Measurements from ENCODE around the gene FAM240A. TPM values are rescaled to one million over a fixed set of nuclear protein-coding genes. Genes with fewer than 3 reads are reported as not detected.

The FAM240A gene
- total RNA-seq, 1 donor: not detected

DNA sequence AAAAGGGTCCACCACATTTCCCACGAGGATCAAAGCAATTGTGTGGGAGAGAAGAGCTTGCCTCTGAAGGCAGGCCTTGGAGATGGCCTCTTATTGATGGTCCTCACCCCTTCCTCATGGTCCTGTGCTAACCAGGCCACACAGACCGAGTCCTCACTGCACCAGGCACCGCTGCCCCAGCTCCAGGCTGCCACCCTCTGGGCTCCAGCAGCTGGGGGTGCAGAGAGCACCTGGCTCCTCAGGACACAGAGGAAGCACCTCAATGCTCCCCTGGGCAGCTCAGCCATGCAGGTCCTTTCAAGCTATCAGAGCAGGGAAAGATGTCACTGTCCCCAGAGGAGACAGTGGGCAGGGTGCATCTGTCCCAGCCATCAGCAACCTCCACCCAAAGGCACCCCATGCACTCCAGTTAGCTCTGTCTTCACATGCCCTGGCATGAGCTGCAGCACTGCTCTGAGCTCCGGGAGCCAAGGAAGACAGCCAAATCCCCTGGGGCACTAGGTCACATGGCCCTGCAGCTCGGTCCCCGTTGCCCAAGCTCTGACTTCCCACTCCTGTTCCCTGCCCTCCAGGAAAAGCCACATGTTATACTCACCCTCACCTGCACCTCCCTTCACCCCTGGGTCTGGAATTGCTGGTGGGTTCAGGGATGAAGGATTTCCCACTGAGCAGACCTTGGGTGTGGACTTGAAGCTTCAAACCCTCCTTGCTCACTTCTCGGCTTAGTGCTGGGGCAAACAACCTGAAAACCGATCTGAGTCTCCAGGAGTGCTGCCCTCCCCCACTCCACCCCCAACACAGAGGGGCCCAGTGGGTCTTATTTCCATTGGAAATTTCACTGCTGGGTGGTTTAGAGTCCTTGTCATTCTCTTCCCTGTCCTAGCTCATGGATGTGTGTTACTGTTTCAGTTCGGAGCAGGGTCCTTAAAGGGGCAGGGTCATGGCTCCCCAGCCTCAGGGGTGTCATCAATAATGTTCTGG, 48.5 kb downstream of the FAM240A start:
- Histone ChIP-seq H3K4me1 (ENCODE audit: insufficient read depth, low read length) (no peaks in the 10 kb centered on the region), H3K9me3 (ENCODE audit: low read depth, low read length) (no peaks in the 10 kb centered on the region)

DNA sequence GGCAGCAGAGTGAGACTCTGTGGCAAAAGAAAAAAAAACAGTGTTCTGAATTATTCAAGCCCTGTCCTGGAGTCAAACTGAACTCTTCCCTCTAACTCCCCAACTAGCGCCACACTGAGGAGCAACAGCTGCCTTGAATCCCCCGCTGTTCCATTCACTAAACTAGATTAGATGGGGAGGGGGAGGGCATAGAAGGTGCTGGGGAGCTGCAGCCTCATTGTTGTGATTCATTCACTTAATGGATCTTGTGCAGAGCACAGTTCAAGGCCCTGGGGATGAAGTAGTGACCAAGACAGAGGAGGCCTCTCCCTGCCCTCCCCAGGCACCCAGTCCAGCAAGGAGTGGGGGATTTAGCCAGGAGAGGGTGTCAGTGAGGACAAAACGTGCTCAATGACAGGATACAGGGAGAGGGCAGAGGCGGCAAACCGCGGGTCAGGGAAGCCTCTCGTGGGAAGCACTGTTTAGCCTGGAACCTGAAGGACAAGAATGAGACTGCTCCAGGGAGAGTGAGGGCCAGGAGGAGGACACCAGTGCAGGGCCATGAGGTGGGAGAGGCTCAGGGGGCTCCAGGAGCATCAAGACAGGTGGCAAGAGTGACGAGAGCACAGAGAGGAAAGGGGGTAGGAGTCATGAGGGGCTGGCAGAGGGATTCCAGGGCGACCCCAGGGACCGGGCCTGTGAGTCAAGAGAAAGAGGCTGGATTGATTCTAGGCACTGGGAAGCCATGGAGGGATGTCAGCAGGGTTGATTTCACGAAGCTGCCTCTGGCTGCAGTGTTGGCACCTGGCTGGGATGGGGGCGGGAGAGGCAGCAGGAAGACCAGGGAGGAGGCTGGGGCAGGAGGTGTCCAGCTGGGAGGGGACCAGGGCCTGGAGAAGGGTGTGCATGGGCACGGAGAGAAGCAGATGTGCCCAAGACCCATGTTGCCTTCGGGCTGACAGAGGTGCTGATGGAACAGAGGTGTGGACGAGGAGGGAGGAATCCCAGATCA, 49.7 kb downstream of the FAM240A start:
- Histone ChIP-seq H3K4me1 (ENCODE audit: insufficient read depth, low read length) (no peaks in the 10 kb centered on the region), H3K9me3 (ENCODE audit: low read depth, low read length) (no peaks in the 10 kb centered on the region), H3K27me3 (ENCODE audit: insufficient read depth, low read length) (no peaks in the 10 kb centered on the region), H3K4me3 (ENCODE audit: low read length) (no peak overlapping the region)

More for the DNA sequence above, 48.5 kb downstream of the FAM240A start:
- Histone ChIP-seq H3K27me3 (ENCODE audit: insufficient read depth, low read length) (no peaks in the 10 kb centered on the region), H3K4me3 (ENCODE audit: low read length) (no peak overlapping the region)

DNA sequence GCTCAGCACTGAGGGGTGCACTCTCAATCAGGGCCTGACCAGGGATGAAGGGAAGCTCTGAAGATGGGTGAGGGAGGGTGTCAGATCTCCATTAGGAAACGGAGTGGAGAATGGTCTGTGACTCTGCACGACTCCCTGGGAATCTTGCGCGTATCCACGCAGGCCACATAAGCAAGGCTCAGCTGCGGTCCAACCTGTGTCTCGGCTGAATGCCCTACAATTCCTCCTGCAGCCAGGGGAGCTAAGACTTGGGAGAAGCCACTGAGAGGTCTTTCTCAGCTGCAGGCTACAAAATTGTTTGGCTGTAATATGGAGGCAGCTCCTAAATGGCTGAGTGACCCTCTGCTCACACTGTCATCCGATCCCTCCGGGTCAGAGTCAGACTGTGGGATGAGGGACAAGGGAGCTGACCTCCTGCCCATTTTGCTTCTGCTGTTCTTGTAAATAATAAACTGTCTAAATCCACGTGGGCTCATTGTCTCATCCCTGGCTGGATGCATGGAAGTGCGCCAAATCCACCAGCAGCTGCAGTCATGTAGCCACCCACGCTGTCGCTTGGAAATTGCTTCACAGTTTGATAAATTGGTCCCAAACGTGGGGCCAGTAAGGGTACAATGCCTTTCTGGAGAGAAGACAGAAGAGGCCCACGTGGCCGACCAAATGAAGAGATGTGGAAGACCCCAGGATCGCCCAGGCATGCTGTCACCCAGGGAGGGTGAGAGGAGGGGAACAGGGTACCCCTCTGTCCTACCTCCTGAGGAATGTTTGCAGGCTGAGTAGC, 50.6 kb downstream of the FAM240A start:
- H3K9me3 ChIP-seq (ENCODE audit: low read depth, low read length): no peaks in the 10 kb centered on the region

DNA sequence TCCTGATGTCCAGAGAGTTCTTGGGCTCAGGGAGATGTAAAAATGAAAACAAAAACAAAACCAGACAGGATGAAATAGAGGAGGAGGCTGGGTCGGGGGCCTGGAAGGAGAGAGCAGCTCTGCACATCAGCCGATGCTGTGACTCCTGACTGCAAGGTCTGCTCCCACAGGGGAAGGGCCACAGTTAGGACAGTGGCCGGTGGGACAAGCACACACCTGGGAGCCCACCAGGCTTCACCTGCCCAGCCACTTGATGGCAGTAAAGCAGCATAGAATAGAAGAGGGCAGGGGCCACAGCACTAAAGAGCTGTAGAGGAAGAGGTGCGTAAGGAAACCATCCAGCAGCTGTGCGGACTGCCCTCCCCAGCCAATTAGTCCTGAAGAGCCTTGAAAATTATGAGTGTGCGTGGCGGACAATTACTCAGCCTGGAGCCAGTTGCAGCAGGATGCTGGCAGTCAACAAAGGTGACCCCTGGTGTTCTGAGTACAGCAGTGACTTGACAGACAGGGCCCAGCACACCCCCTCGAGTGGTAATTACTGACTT, 51.3 kb downstream of the FAM240A start:
- H3K4me3 ChIP-seq (ENCODE audit: low read length): no peak overlapping the region
- H3K27me3 ChIP-seq (ENCODE audit: insufficient read depth, low read length): no peaks in the 10 kb centered on the region
- no peaks in the 10 kb centered on the region for H3K9me3 ChIP-seq (ENCODE audit: low read depth, low read length)
- H3K4me1 ChIP-seq (ENCODE audit: insufficient read depth, low read length): no peaks in the 10 kb centered on the region

More for the DNA sequence above, 50.6 kb downstream of the FAM240A start:
- no peak overlapping the region for H3K4me3 ChIP-seq (ENCODE audit: low read length)
- no peaks in the 10 kb centered on the region for H3K4me1 ChIP-seq (ENCODE audit: insufficient read depth, low read length)
- no peaks in the 10 kb centered on the region for H3K27me3 ChIP-seq (ENCODE audit: insufficient read depth, low read length)

DNA sequence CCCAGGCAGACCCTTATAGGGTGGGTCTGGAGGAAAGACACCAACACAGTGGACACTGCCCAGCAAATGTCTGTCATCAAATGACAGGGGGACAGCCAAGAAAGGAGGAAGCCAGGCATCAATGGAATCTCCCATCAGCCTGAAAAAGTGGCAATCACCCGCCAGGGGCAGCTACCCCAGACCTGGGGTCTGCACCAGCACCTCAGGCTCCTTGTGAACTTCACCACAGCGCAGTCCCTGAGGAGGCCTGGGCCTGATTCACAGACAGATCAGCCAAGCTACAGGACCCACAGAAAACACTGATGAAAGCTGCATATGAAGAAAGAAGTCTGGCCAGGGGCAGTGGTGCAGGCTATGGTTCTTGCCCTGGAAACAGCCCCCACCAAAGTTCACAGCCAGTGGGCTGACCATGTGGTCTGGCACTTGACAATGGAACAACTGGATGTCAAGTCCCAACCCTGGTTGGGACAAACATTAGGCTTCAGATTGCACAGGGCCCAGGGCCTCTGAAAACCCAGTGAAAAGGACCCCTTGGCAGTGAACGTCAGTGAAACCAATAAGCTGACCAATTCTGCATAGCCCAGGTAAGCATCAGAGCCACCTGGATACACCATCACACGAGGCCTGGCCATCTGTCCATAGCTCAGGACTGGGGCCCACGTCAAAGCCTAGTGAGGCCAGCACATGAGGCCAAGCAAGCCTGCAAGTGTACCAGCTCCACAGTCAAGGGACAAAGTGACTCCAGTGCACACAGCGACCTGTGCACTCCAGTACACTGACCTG, 52.1 kb downstream of the FAM240A start:
- H3K9me3 ChIP-seq (ENCODE audit: low read depth, low read length): no peaks in the 10 kb centered on the region
- no peak overlapping the region for H3K4me3 ChIP-seq (ENCODE audit: low read length)
- no peaks in the 10 kb centered on the region for H3K4me1 ChIP-seq (ENCODE audit: insufficient read depth, low read length)
- H3K27me3 ChIP-seq (ENCODE audit: insufficient read depth, low read length): no peaks in the 10 kb centered on the region

DNA sequence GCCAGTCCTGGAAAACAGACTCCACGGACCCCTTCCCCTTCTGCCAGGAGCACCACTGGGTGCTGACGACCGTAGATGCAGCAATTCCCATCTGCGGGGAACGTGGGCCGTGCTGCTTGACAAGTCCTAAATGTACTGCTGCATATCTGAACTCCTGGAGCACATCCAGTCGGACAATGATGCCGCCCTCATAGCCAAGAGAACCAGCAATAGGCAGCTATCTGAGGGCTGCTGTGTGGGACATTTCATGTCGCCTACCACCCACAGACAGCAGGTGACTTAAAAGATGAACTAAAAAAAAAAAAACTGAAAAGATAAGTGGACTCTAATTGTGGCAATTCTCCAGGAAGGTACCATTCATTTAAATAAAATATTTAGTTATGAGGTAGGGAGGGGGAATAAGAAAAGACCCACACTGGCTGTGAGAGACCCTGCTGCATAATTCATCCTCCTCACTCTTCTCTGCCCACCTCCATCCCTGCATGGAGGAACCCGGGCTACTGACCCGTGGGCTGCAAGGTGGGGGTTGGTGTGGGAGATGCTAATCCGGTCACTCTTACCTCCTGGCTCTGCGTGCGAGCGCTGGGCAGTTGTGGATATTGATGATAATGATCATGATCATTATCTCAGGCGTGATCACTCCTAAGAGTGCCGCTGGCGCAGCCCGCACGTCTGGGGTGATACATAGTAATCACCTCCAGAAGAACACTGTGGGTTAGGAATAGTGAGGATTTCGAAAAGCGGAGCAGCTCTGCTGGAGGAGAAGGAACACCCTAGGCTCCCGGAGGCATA, 52.8 kb downstream of the FAM240A start:
- no peaks in the 10 kb centered on the region for H3K27me3 ChIP-seq (ENCODE audit: insufficient read depth, low read length)
- H3K9me3 ChIP-seq (ENCODE audit: low read depth, low read length): no peaks in the 10 kb centered on the region
- no peaks in the 10 kb centered on the region for H3K4me1 ChIP-seq (ENCODE audit: insufficient read depth, low read length)
- H3K4me3 ChIP-seq (ENCODE audit: low read length): no peak overlapping the region

DNA sequence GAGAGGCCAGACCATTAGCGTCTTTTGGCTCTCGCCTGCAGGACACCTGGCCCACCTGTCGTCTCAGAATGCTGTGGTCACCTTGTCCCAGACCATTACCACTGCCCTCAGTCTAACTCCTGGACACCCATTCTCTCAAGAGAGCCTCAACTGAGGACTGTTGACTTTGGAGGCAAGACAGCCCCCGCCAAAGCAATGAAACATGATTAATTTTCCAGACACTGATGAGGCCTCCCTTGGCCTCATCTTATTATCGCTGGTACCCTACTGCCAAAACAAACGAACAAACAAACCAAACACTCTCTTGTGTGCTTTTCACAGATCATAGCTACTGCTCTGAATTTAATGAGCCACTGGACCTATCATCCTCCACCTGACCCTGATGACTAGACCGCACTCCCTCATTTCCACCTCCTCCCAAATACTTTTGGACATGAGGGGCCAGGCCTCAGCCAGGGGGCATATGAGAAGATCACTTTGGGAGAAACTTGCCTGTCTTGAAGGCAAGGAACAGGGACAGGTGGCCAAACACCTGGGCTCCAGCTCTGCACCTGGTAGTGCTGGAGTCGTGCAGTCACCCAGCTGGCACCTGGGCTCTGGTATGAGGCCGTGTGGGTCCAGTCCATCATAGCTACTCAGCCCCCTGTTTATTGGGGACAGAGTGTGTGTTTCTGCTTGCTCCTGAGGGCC, 53.6 kb downstream of the FAM240A start:
- no peak overlapping the region for H3K4me3 ChIP-seq (ENCODE audit: low read length)
- no peaks in the 10 kb centered on the region for H3K27me3 ChIP-seq (ENCODE audit: insufficient read depth, low read length)
- H3K4me1 ChIP-seq (ENCODE audit: insufficient read depth, low read length): no peaks in the 10 kb centered on the region
- no peaks in the 10 kb centered on the region for H3K9me3 ChIP-seq (ENCODE audit: low read depth, low read length)

DNA sequence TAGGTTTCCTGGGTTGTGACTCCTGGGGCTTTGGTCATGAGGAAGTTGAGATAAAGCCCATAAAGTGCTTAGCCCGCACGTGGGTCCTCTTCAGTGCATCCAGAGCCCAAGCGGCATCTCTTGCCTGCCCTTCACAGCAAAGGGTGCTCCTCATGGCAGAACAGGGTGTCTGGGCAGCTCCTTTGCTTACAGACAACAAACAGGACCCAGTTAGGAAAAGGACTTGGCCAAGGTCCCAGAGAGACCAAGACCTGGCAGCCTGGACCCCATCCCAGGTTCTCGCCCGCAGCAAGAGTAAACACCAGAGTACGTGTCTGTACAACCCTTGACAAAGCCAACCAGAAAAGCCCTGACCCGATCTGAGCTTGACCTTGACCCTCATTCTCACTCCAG, 54.1 kb downstream of the FAM240A start:
- H3K4me3 ChIP-seq (ENCODE audit: low read length): no peak overlapping the region
- no peaks in the 10 kb centered on the region for H3K4me1 ChIP-seq (ENCODE audit: insufficient read depth, low read length)
- no peaks in the 10 kb centered on the region for H3K27me3 ChIP-seq (ENCODE audit: insufficient read depth, low read length)
- no peaks in the 10 kb centered on the region for H3K9me3 ChIP-seq (ENCODE audit: low read depth, low read length)

DNA sequence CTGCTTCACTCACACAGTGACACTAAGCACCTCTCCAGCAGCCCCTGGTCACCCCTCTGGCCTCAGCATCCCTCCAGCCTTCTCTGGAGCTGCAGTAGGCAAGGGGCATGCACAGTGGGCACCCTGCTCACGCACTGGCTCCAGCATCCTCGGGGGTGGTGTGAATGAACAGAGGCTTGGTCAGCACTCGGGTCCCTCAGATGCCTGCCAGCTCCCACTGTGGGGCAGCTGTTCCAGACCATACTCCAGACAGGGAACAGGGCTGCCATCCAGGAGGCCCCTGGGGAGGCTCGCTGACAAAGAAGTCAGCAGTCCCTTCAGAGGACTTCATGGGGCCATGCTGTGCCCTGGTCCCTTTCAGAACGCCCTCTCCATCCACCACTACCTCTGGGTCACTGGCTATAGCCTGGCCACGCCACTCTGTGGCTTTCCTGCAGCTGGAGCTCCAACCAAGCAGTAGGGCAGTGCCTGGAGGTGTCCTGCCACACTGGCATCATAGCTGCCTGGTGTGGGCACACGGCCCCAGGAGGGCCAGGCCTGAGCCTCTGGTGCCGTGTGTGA, 54.8 kb downstream of the FAM240A start:
- H3K4me3 ChIP-seq (ENCODE audit: low read length): no peak overlapping the region

DNA sequence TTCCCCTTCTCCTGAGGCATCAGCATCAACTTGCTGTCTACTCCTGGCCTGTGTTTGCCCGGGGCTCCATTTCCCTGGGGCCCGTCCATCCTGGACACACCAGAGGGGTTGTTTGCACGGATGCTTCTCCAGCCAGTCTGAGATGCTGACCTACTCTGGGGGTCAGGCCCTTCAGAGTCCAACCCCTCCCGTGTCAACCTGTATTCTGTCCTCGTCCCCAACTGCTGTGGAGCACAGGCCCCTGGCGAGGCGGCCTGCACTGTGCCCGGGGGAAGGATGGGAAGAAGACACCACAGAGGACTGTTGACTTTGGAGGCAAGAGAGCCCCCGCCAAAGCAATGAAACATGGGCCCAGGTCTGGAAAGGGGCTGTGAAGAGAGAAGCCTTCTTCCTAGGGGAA, 55.3 kb downstream of the FAM240A start:
- H3K9me3 ChIP-seq (ENCODE audit: low read depth, low read length): no peaks in the 10 kb centered on the region
- H3K4me3 ChIP-seq (ENCODE audit: low read length): no peak overlapping the region
- H3K27me3 ChIP-seq (ENCODE audit: insufficient read depth, low read length): no peaks in the 10 kb centered on the region
- no peaks in the 10 kb centered on the region for H3K4me1 ChIP-seq (ENCODE audit: insufficient read depth, low read length)

More for the DNA sequence above, 54.8 kb downstream of the FAM240A start:
- no peaks in the 10 kb centered on the region for H3K27me3 ChIP-seq (ENCODE audit: insufficient read depth, low read length)
- no peaks in the 10 kb centered on the region for H3K9me3 ChIP-seq (ENCODE audit: low read depth, low read length)
- H3K4me1 ChIP-seq (ENCODE audit: insufficient read depth, low read length): no peaks in the 10 kb centered on the region

DNA sequence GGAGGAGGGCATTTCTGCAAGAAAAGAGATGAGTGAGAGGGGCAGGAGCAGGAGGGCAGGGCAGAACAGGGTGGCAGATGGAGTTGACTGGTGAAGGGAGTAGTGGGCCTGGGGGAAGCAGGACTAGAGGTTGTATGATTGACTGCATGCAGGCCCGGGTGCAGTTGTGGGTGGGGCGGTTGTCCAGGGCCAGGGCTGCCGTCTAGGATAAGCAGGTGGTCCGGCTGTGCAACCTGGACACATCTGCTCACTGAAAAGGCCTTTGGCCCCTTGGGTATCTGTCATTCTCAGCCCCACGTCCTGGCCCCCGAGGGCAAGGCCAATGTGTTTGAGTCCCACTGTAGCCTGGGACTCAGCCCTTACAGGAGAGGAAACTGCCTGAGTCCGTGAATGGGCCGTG, 55.8 kb downstream of the FAM240A start:
- Histone ChIP-seq H3K27me3 (ENCODE audit: insufficient read depth, low read length) (no peaks in the 10 kb centered on the region), H3K9me3 (ENCODE audit: low read depth, low read length) (no peaks in the 10 kb centered on the region), H3K4me1 (ENCODE audit: insufficient read depth, low read length) (no peaks in the 10 kb centered on the region), H3K4me3 (ENCODE audit: low read length) (no peak overlapping the region)

DNA sequence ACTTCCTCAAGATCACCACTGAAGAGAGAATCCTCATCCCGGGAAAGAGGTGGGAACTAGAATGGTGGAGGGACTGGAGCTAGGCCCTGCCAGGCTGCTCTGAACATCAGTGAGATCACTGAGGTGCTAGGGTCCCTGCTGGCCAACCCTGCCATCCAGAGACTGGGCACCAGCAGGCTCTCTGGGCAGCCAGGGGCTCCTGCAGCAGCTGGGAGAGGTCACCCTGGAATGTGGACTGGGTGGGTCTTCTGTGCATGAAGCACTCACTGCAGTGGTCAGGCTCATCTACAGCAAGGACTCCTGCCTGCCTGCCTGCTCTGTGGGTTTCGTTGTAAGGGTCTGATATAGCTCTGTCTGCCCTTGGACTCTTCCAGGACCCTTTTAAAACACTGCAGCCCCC, 56.3 kb downstream of the FAM240A start:
- H3K4me3 ChIP-seq (ENCODE audit: low read length): no peak overlapping the region
- H3K9me3 ChIP-seq (ENCODE audit: low read depth, low read length): no peaks in the 10 kb centered on the region
- no peaks in the 10 kb centered on the region for H3K27me3 ChIP-seq (ENCODE audit: insufficient read depth, low read length)
- H3K4me1 ChIP-seq (ENCODE audit: insufficient read depth, low read length): no peaks in the 10 kb centered on the region

Measured in mononuclear cell (primary cell).